Measurements from ENCODE around the gene TMIE.

Gene TMIE

GRCh38 chr3:46664971-46665762, 36.0 kb upstream of the TMIE start:
- H2AFZ ChIP-seq (ENCODE audit: low read depth, low read length), result no peak overlapping the region
- peaks cover 2% of the 10 kb centered on the region for H3K27me3 ChIP-seq (ENCODE audit: insufficient read depth, low read length)
- no peak overlapping the region for H3K4me3 ChIP-seq (ENCODE audit: low read length)
- no peaks in the 10 kb centered on the region for H3K36me3 ChIP-seq (ENCODE audit: insufficient read depth, low read length)
- H3K4me1 ChIP-seq (ENCODE audit: insufficient read depth, low read length), result peaks cover 5% of the 10 kb centered on the region
- no peaks in the 10 kb centered on the region for H3K9me3 ChIP-seq (ENCODE audit: low read length)

- Histone ChIP-seq H3K27me3 (ENCODE audit: insufficient read depth, low read length) (peaks cover 2% of the 10 kb centered on the region), H3K36me3 (ENCODE audit: insufficient read depth, low read length) (no peaks in the 10 kb centered on the region), H2AFZ (ENCODE audit: low read depth, low read length) (no peak overlapping the region), H3K9me3 (ENCODE audit: low read length) (no peaks in the 10 kb centered on the region), H3K4me3 (ENCODE audit: low read length) (no peak overlapping the region), H3K4me1 (ENCODE audit: insufficient read depth, low read length) (peaks cover 5% of the 10 kb centered on the region)
Observed at GRCh38 chr3:46665763-46666452, 35.3 kb upstream of the TMIE start.

DNA sequence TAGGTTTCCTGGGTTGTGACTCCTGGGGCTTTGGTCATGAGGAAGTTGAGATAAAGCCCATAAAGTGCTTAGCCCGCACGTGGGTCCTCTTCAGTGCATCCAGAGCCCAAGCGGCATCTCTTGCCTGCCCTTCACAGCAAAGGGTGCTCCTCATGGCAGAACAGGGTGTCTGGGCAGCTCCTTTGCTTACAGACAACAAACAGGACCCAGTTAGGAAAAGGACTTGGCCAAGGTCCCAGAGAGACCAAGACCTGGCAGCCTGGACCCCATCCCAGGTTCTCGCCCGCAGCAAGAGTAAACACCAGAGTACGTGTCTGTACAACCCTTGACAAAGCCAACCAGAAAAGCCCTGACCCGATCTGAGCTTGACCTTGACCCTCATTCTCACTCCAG, 34.7 kb upstream of the TMIE start:
- Histone ChIP-seq H3K4me1 (ENCODE audit: insufficient read depth, low read length) (peaks cover 5% of the 10 kb centered on the region), H3K27me3 (ENCODE audit: insufficient read depth, low read length) (peaks cover 2% of the 10 kb centered on the region), H2AFZ (ENCODE audit: low read depth, low read length) (no peak overlapping the region), H3K9me3 (ENCODE audit: low read length) (no peaks in the 10 kb centered on the region), H3K36me3 (ENCODE audit: insufficient read depth, low read length) (no peaks in the 10 kb centered on the region), H3K4me3 (ENCODE audit: low read length) (no peak overlapping the region)

GRCh38 chr3:46667061-46667621, 34.1 kb upstream of the TMIE start:
- Histone ChIP-seq H3K4me1 (ENCODE audit: insufficient read depth, low read length) (peaks cover 5% of the 10 kb centered on the region), H2AFZ (ENCODE audit: low read depth, low read length) (no peak overlapping the region), H3K36me3 (ENCODE audit: insufficient read depth, low read length) (no peaks in the 10 kb centered on the region), H3K4me3 (ENCODE audit: low read length) (no peak overlapping the region), H3K9me3 (ENCODE audit: low read length) (no peaks in the 10 kb centered on the region), H3K27me3 (ENCODE audit: insufficient read depth, low read length) (peaks cover 2% of the 10 kb centered on the region)

GRCh38 chr3:46667657-46668056, 33.5 kb upstream of the TMIE start:
- Histone ChIP-seq H2AFZ (ENCODE audit: low read depth, low read length) (no peak overlapping the region), H3K4me3 (ENCODE audit: low read length) (no peak overlapping the region), H3K27me3 (ENCODE audit: insufficient read depth, low read length) (peaks cover 2% of the 10 kb centered on the region), H3K9me3 (ENCODE audit: low read length) (no peaks in the 10 kb centered on the region), H3K4me1 (ENCODE audit: insufficient read depth, low read length) (peaks cover 5% of the 10 kb centered on the region), H3K36me3 (ENCODE audit: insufficient read depth, low read length) (no peaks in the 10 kb centered on the region)

- Histone ChIP-seq H3K27me3 (ENCODE audit: insufficient read depth, low read length) (peaks cover 2% of the 10 kb centered on the region), H3K36me3 (ENCODE audit: insufficient read depth, low read length) (no peaks in the 10 kb centered on the region), H3K4me1 (ENCODE audit: insufficient read depth, low read length) (peaks cover under 1% of the 10 kb centered on the region), H3K9me3 (ENCODE audit: low read length) (no peaks in the 10 kb centered on the region), H3K4me3 (ENCODE audit: low read length) (no peak overlapping the region), H2AFZ (ENCODE audit: low read depth, low read length) (no peak overlapping the region)
Observed at GRCh38 chr3:46668116-46668515, 33.1 kb upstream of the TMIE start.

DNA sequence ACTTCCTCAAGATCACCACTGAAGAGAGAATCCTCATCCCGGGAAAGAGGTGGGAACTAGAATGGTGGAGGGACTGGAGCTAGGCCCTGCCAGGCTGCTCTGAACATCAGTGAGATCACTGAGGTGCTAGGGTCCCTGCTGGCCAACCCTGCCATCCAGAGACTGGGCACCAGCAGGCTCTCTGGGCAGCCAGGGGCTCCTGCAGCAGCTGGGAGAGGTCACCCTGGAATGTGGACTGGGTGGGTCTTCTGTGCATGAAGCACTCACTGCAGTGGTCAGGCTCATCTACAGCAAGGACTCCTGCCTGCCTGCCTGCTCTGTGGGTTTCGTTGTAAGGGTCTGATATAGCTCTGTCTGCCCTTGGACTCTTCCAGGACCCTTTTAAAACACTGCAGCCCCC, 32.6 kb upstream of the TMIE start:
- H3K9me3 ChIP-seq (ENCODE audit: low read length), result no peaks in the 10 kb centered on the region

GRCh38 chr3:46669191-46669999, 31.8 kb upstream of the TMIE start:
- Histone ChIP-seq H2AFZ (ENCODE audit: low read depth, low read length) (no peak overlapping the region), H3K36me3 (ENCODE audit: insufficient read depth, low read length) (no peaks in the 10 kb centered on the region), H3K4me1 (ENCODE audit: insufficient read depth, low read length) (no peaks in the 10 kb centered on the region), H3K9me3 (ENCODE audit: low read length) (no peaks in the 10 kb centered on the region), H3K4me3 (ENCODE audit: low read length) (no peak overlapping the region), H3K27me3 (ENCODE audit: insufficient read depth, low read length) (no peaks in the 10 kb centered on the region)

More for the DNA sequence above, 32.6 kb upstream of the TMIE start:
- Histone ChIP-seq H2AFZ (ENCODE audit: low read depth, low read length) (no peak overlapping the region), H3K4me1 (ENCODE audit: insufficient read depth, low read length) (no peaks in the 10 kb centered on the region), H3K4me3 (ENCODE audit: low read length) (no peak overlapping the region), H3K36me3 (ENCODE audit: insufficient read depth, low read length) (no peaks in the 10 kb centered on the region), H3K27me3 (ENCODE audit: insufficient read depth, low read length) (peaks cover 2% of the 10 kb centered on the region)

DNA sequence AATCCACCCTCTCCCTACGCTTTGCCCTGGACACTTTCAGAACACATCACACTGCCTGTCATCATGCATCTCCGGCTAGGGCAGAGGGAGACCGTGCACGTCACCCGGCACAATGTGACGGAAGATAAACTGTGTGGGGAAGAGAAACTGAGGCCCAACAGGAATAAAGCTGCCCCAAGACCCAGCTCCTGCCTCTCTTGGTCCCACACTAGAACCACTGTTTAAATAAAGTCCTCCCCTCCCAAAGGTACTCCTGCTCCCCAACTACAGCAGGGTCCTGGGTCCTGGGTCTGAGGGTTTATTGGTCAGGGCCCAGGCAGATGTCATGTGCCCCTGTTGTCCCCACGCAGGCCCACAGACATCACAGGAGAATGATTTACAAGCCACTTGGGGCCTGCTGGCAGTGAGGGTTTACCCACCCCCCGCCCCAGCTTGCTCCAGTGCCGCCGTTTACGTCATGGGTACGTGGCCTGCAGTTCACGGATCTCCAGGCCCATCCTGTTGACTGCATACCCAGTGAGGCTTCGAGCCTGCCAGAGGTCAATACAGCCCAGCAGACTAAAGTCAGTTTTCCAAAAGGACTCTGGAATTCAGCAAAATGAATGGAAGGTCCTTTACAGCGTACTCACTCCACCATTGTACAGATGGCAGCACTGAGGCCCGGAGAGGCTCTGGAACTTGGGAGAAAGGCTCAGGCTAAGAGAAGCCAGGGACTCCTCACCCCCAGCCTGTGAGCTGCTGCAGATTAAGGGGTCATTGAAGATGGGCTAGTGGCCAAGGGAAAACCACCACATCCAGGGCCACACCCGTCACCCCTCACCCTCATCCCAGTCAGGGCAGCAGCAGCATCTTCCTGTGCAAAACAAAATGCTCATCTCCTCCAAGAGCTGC, 30.9 kb upstream of the TMIE start:
- Histone ChIP-seq H3K4me3 (ENCODE audit: low read length) (no peak overlapping the region), H3K36me3 (ENCODE audit: insufficient read depth, low read length) (no peaks in the 10 kb centered on the region), H3K27me3 (ENCODE audit: insufficient read depth, low read length) (no peaks in the 10 kb centered on the region), H3K9me3 (ENCODE audit: low read length) (no peaks in the 10 kb centered on the region), H2AFZ (ENCODE audit: low read depth, low read length) (no peak overlapping the region), H3K4me1 (ENCODE audit: insufficient read depth, low read length) (no peaks in the 10 kb centered on the region)

- Histone ChIP-seq H3K9me3 (ENCODE audit: low read length) (no peaks in the 10 kb centered on the region), H3K4me1 (ENCODE audit: insufficient read depth, low read length) (no peaks in the 10 kb centered on the region), H3K36me3 (ENCODE audit: insufficient read depth, low read length) (no peaks in the 10 kb centered on the region), H3K4me3 (ENCODE audit: low read length) (no peak overlapping the region), H2AFZ (ENCODE audit: low read depth, low read length) (no peak overlapping the region), H3K27me3 (ENCODE audit: insufficient read depth, low read length) (no peaks in the 10 kb centered on the region)
Observed at GRCh38 chr3:46670891-46671427, 30.2 kb upstream of the TMIE start.

- H3K36me3 ChIP-seq (ENCODE audit: insufficient read depth, low read length), result no peaks in the 10 kb centered on the region
- H3K4me1 ChIP-seq (ENCODE audit: insufficient read depth, low read length), result no peaks in the 10 kb centered on the region
- H3K4me3 ChIP-seq (ENCODE audit: low read length), result no peak overlapping the region
- no peaks in the 10 kb centered on the region for H3K9me3 ChIP-seq (ENCODE audit: low read length)
- no peaks in the 10 kb centered on the region for H3K27me3 ChIP-seq (ENCODE audit: insufficient read depth, low read length)
- no peak overlapping the region for H2AFZ ChIP-seq (ENCODE audit: low read depth, low read length)
Observed at GRCh38 chr3:46671541-46672348, 29.4 kb upstream of the TMIE start.

All from neuron (in vitro differentiated cells).